Ovary (tissue), 9 donors: Measurements from ENCODE around the gene FKBP6. TPM values are rescaled to one million over a fixed set of nuclear protein-coding genes. Genes with fewer than 3 reads are reported as not detected.

Experiments used
- DNase-seq, 5 donors: peaks; one replicate each; pipeline ENCODE4 v3.0.0-alpha.2; 2019 to 2020
- H3K27ac ChIP-seq, 2 donors: fragments of 200-600 bp; one replicate each; pipeline versions ENCODE4 v1.5.1 to v1.8.0; 2019 to 2022
- H3K27me3 ChIP-seq: fragments of 200-600 bp; one replicate; pipeline ENCODE4 v1.8.0; 2022
- H3K36me3 ChIP-seq: fragments of 200-600 bp; sonication (generic); one replicate; pipeline ENCODE4 v1.5.1; 2019
- H3K4me1 ChIP-seq: one replicate; pipeline ENCODE4 v1.8.1; 2013; ENCODE audit warnings: mild to moderate bottlenecking, moderate library complexity; ENCODE audit not compliant: insufficient read depth
- H3K4me3 ChIP-seq: fragments of 200-600 bp; sonication (generic); one replicate; pipeline ENCODE4 v1.5.1; 2017
- H3K9me3 ChIP-seq, 2 donors: fragments of 200-600 bp in 1 of 2; sonication (generic) in 1 of 2; one replicate each; pipeline versions ENCODE4 v1.5.1 to v1.8.1; 2013 to 2019; ENCODE audit warnings: mild to moderate bottlenecking in 1 of 2, moderate library complexity in 1 of 2
- EP300 ChIP-seq: sonication (generic); formaldehyde crosslinking; IDR thresholded peaks from one replicate; pipeline ENCODE4 v1.6.1; 2017; ENCODE audit warnings: antibody characterized with exemption
- POLR2A ChIP-seq: fragments of 450-650 bp; IDR thresholded peaks from one replicate; pipeline ENCODE4 v1.6.1; 2017; ENCODE audit warnings: antibody characterized with exemption, mild to moderate bottlenecking, moderate library complexity
- WGBS, 3 donors: extraction: QIAGEN DNeasy Blood & Tissue Kit in 1 of 3; methylation state at CpG; one replicate each; pipeline versions ENCODE4 v1.1.5 to v1.1.7; 2013 to 2017; 5-methylcytosine and 5-hydroxymethylcytosine counted together
- intact Hi-C, 4 donors: fragments of 100-400 bp; cut with DNase I; formaldehyde crosslinking; loops; one replicate each; pipeline versions ENCODE4 v1.11.0 to v1.15.1; 2022 to 2023
- polyA plus RNA-seq, 2 donors: library from polyadenylated mRNA; stranded (reverse); fragments of 200-250 nt in 1 of 2; fragments of 350-450 nt in 1 of 2; fragmentation: Illumina TruSeq in 1 of 2; extraction: RNeasy Lipid Tissue Mini Kit (QIAGEN cat#74804) in 1 of 2; gene quantifications; one replicate each; pipeline ENCODE4 v1.2.3, GENCODE V29; 2013 to 2014
- total RNA-seq, 7 donors: library from RNA; depleted of rRNA in 2 of 7; stranded (reverse); fragments of >200 nt in 2 of 7; fragmentation: NEBNext Ultra II Directional in 3 of 7; extraction: Animal tissue kit (Norgen Biotek cat#: 25700) in 3 of 7; gene quantifications; one replicate each; pipeline versions ENCODE4 v1.1.0 to v1.2.4, GENCODE V29; 2016 to 2023
- TF ChIP-seq, protein P1 (sequence below), 3 donors: fragments of 450-650 bp in 2 of 3; fragments of 200-600 bp in 1 of 3; IDR thresholded peaks; one replicate each; pipeline versions ENCODE4 v1.5.1 to v1.8.0; 2016 to 2022; ENCODE audit warnings: antibody characterized with exemption in 3 of 3, mild to moderate bottlenecking in 1 of 3
- donor health status: DM: no; HTN: no; CAD: no; lungs with moderate emphysema.
- donor health status: DM: no; HTN: no; CAD: no.
- donor health status: Bipolar disorder and iron deficiency.
- donor health status: DM: yes; HTN: yes; CAD: no.
- donor health status: DM: no; HTN: no; CAD: no.
- donor health status: DM: yes; HTN: yes; CAD: no.

Gene FKBP6
- total and polyA plus RNA-seq, 9 donors: 0.27 to 0.47 TPM; not detected in 7

DNA sequence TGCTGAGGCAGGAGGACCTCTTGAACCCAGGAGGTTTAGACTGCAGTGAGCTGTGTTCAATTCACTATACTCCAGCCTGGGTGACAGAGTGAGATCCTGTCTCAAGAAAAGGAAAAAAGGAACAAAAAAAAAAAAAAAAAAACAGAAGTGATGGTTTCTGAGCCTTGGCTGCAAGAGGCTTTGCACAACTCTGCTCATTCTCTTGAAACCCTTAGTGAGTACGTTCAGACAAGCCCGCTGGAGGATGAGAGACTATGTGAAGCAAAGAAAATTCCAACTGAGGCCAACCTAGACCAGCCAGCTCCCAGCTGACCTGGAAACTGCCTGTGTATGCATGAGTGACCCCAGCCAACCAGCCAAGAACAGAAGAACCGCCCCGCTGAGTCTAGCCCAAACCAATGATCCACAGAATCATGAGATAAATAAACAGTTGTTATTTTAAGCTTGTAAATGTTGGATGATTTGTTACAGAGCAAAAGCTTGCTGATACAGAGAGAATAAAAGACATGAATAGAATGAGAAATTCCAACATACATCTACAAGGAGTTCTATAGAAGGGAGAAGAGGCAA, 55.1 kb downstream of the FKBP6 start:
- DNase-seq: no peak
- no peak for TF ChIP-seq POLR2A
- TF ChIP-seq, protein P1, sequence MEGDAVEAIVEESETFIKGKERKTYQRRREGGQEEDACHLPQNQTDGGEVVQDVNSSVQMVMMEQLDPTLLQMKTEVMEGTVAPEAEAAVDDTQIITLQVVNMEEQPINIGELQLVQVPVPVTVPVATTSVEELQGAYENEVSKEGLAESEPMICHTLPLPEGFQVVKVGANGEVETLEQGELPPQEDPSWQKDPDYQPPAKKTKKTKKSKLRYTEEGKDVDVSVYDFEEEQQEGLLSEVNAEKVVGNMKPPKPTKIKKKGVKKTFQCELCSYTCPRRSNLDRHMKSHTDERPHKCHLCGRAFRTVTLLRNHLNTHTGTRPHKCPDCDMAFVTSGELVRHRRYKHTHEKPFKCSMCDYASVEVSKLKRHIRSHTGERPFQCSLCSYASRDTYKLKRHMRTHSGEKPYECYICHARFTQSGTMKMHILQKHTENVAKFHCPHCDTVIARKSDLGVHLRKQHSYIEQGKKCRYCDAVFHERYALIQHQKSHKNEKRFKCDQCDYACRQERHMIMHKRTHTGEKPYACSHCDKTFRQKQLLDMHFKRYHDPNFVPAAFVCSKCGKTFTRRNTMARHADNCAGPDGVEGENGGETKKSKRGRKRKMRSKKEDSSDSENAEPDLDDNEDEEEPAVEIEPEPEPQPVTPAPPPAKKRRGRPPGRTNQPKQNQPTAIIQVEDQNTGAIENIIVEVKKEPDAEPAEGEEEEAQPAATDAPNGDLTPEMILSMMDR (IDR thresholded peaks at IDR 0.05): no peak
- TF ChIP-seq EP300: no peak
- intact Hi-C loops: no loop called here
- Histone ChIP-seq H3K4me3 (no peak overlapping the region), H3K36me3 (no peaks in the 10 kb centered on the region), H3K4me1 (no peaks in the 10 kb centered on the region), H3K27ac (no peak overlapping the region), H3K9me3 (no peaks in the 10 kb centered on the region), H3K27me3 (no peaks in the 10 kb centered on the region)
- 86 to 89% (median 88%) methylated on average over 4 of the region's 4 CpGs for WGBS, 3 donors

DNA sequence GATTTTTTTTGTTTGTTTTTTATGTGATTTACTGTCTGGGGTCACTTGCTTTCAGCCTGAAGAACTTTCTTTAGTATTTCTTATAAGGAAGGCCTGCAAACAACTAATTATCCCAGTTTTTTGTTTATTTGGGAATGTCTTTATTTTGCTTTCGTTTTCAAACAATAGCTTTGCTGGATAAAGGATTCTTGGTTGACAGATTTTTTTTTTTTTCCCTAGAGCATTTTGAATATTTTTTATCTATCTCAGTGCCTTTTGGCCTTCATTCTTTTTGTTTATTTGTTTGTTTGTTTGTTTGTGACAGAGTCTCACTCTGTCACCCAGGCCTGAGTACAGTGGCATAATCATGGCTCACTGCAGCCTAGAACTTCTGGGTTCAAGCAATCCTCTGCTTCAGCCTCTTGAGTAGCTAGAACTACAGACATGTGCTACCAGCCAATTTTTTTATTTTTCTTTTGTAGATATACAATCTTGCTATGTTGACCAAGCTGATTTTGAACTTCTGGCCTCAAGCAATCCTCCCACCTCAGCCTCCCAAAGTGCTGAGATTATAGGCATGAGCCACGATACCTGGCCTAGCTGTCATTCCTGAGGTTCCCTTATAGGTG, 59.4 kb downstream of the FKBP6 start:
- Histone ChIP-seq H3K27me3 (no peaks in the 10 kb centered on the region), H3K27ac (no peak overlapping the region), H3K9me3 (peaks cover 0 to 4% of the 10 kb centered on the region in 2 donors), H3K4me3 (no peak overlapping the region), H3K36me3 (no peaks in the 10 kb centered on the region), H3K4me1 (no peaks in the 10 kb centered on the region)
- 55 to 69% (median 58%) methylated on average over 2 of the region's 2 CpGs for WGBS, 3 donors
- TF ChIP-seq, protein P1 (IDR thresholded peaks at IDR 0.05): no peak
- TF ChIP-seq EP300: no peak
- no peak for DNase-seq
- intact Hi-C loops: no loop called here

DNA sequence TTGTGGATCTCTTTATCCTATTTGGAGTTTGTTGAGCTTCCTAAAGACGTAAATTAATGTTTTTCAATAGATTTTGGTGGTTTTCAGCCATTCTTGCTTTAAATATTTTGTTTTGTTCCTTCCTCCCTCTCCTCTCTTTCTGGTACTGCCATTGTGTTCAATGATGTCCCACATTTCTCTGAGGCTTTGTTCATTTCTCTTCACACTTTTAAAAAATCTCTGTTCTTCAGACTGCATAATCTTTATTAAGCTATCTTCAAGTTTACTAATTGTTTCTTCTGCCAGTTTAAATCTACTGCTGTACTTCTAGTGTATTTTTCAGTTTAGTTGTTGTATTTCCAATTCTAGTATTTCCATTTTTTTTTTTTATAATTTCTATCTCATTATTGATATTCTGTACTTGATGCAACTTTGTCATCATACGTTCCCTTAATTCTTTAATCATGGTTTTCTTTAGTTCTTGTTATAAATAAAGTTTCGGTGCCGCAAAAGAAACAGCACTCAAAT, 60.0 kb downstream of the FKBP6 start:
- no peak overlapping the region for H3K27ac ChIP-seq
- no peak for DNase-seq
- TF ChIP-seq, protein P1 (IDR thresholded peaks at IDR 0.05): no peak
- TF ChIP-seq POLR2A: no peak
- no peak for TF ChIP-seq EP300
- no peaks in the 10 kb centered on the region for H3K27me3 ChIP-seq
- 86 to 91% (median 87%) methylated on average over 4 of the region's 4 CpGs for WGBS, 3 donors
- intact Hi-C loops: no loop called here
- H3K9me3 ChIP-seq: peaks cover 0 to 4% of the 10 kb centered on the region in 2 donors
- H3K36me3 ChIP-seq: no peaks in the 10 kb centered on the region
- H3K4me3 ChIP-seq: no peak overlapping the region
- H3K4me1 ChIP-seq: no peaks in the 10 kb centered on the region

DNA sequence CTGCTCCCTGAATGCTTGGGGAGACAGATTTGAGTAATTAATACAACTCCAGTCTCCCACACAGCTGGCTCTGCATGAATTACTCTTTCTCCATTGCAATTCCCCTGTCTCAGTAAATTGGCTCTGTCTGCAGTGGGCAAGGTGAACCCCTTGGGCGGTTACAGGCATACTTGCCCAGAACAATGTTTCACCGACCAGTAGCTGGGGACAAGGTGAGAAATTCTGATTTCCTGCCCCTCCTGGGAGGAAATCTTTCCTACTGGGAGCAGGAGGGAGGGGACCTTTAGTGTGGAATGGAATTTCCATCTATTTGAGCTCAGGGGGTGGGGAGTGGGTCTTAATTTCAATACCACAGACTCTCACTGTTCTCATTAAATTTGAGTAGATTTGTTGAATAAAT, 63.4 kb downstream of the FKBP6 start:
- 49 to 67% (median 54%) methylated on average over 2 of the region's 2 CpGs for WGBS, 3 donors
- intact Hi-C loops: no loop called here

More for the DNA sequence above, 63.4 kb downstream of the FKBP6 start:
- Histone ChIP-seq H3K27me3 (no peaks in the 10 kb centered on the region), H3K27ac (no peak overlapping the region), H3K36me3 (no peaks in the 10 kb centered on the region), H3K9me3 (peaks cover 0 to 4% of the 10 kb centered on the region in 2 donors), H3K4me3 (no peak overlapping the region), H3K4me1 (no peaks in the 10 kb centered on the region)
- TF ChIP-seq EP300 (no peak), POLR2A (no peak)
- TF ChIP-seq, protein P1 (IDR thresholded peaks at IDR 0.05): no peak
- DNase-seq: no peak
